ENCODE measurements around the gene STK32A. TPM values are rescaled to one million over a fixed set of nuclear protein-coding genes. Genes with fewer than 3 reads are reported as not detected.
A peak's percentile ranks its signal among the peaks of the same experiment; 100 is the strongest.

The STK32A gene
- total and polyA plus RNA-seq, 5 experiments from 2014 or later, result not detected

DNA sequence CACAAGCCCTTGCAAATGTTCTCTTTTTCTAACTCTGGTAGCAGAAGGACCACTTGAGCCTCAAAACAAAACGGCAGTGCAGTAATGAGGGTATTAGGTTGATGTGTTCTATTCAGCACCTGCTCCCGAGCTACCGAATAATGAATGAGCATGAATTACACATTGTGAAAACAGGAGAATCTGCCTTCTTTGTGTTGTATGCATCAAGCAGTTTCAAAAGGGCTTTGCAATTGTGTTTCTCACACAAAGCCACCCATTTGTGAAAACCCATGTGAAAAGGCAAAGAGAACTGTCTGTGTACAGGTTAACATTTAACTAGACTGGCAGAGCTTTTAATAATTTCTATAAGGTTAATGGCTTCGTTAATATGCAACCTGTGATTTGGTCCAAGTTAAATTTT, 97.8 kb downstream of the STK32A start:
- H3K36me3 Mint-ChIP-seq, result peaks cover 0 to 2% (median 0%) of the 10 kb centered on the region in 3 donors
- POLR2A ChIA-PET, result no interaction called here
- peaks cover 0 to 11% (median under 1%) of the 10 kb centered on the region in 9 donors for H3K9me3 Mint-ChIP-seq
- peaks cover 0 to 5% (median 0%) of the 10 kb centered on the region in 5 donors for H3K27me3 Mint-ChIP-seq
- peak overlapping the region in 1 of 10 donors; percentile 36 for H3K27ac Mint-ChIP-seq
- no peak overlapping the region for H3K4me3 Mint-ChIP-seq
- H3K4me1 Mint-ChIP-seq, result no peaks in the 10 kb centered on the region
- DNase-seq, result no peak
- ATAC-seq, result no peak

DNA sequence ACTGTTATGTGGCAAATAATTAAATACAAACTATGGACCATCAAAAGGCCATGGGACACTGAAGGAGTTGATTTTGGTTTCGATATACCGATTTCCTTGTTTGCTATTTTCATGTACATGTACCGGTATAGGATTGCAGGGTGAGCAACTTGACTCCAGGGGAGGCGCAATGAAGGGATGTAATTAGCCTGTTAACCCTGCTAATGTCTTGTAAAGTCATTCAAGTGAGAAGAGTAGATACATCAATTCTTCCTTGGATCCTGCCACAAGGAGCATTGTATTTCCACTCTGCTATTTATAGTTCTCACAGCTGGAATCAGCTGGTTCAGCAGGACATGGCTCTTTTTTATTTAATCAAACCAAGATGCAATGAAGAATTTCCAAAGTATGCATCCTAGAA, 102.0 kb downstream of the STK32A start:
- no peaks in the 10 kb centered on the region for H3K4me1 Mint-ChIP-seq
- no peak overlapping the region for H3K4me3 Mint-ChIP-seq
- peaks cover 0 to 28% (median 15%) of the 10 kb centered on the region in 9 donors for H3K9me3 Mint-ChIP-seq
- no peak overlapping the region for H3K27ac Mint-ChIP-seq
- POLR2A ChIA-PET, result no interaction called here
- DNase-seq (no peak), ATAC-seq (no peak)
- peaks cover 0 to 7% (median 0%) of the 10 kb centered on the region in 5 donors for H3K27me3 Mint-ChIP-seq
- peaks cover 0 to 16% (median 0%) of the 10 kb centered on the region in 3 donors for H3K36me3 Mint-ChIP-seq

- Mint-ChIP-seq H3K4me1 (no peaks in the 10 kb centered on the region), H3K9me3 (peaks cover 0 to 28% (median 15%) of the 10 kb centered on the region in 9 donors), H3K27me3 (peaks cover 0 to 7% (median 0%) of the 10 kb centered on the region in 5 donors), H3K27ac (no peak overlapping the region), H3K4me3 (no peak overlapping the region), H3K36me3 (peaks cover 0 to 16% (median 0%) of the 10 kb centered on the region in 3 donors)
- ATAC-seq, result no peak
- DNase-seq, result no peak
- POLR2A ChIA-PET, result no interaction called here
Measured at GRCh38 chr5:147339313-147339712, 104.5 kb downstream of the STK32A start.

DNA sequence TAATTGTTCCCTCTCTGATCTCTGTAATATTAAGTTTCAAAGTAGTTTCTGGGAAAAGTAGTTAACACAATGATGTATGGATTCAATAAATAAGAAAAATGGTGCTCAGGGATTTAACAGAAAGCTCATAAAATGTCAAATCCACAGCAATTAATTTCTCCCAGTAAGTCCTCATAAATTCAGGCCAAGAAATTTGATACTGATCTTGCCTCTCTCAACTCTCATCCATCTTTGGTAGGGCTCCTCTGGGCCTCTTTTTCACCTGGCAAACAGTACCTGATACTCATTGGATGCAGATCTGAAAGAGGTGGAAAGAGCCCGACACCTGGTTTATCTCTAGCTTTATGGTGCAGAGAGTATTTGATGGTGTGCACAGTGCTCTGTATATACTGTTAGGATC, 106.1 kb downstream of the STK32A start:
- peaks cover 0 to 28% (median 14%) of the 10 kb centered on the region in 9 donors for H3K9me3 Mint-ChIP-seq
- H3K4me3 Mint-ChIP-seq, result no peak overlapping the region
- POLR2A ChIA-PET, result no interaction called here
- H3K4me1 Mint-ChIP-seq, result no peaks in the 10 kb centered on the region
- H3K36me3 Mint-ChIP-seq, result peaks cover 0 to 16% (median 0%) of the 10 kb centered on the region in 3 donors
- H3K27ac Mint-ChIP-seq, result no peak overlapping the region
- ATAC-seq (no peak), DNase-seq (no peak)
- peaks cover 0 to 7% (median 0%) of the 10 kb centered on the region in 5 donors for H3K27me3 Mint-ChIP-seq

- no peaks in the 10 kb centered on the region for H3K4me1 Mint-ChIP-seq
- H3K36me3 Mint-ChIP-seq, result peaks cover 0 to 16% (median 0%) of the 10 kb centered on the region in 3 donors
- POLR2A ChIA-PET, result no interaction called here
- no peak overlapping the region for H3K27ac Mint-ChIP-seq
- H3K27me3 Mint-ChIP-seq, result peaks cover 0 to 7% (median 0%) of the 10 kb centered on the region in 5 donors
- peaks cover 0 to 28% (median 14%) of the 10 kb centered on the region in 9 donors for H3K9me3 Mint-ChIP-seq
- DNase-seq, result no peak
- ATAC-seq, result no peak
- H3K4me3 Mint-ChIP-seq, result no peak overlapping the region
Measured at GRCh38 chr5:147341345-147341744, 106.5 kb downstream of the STK32A start.

DNA sequence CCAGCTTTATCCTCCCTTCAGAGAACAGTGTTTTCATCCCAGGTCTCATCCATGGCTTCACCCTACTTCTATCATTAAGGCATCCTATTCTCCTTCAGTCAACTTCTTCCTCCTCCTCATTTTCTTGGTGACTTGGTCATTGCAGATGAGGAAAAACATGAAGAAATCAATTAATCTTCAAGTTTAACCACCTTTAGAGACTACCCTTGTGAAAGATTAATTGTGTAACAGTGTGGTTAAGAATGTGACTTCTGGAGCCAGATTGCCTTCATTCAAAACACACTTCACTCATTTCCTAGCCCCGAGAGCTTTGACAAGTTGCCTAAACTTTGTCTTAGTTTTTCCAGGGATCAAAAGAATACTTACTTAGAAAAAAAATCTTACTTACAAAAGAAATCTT, 110.0 kb downstream of the STK32A start:
- H3K36me3 Mint-ChIP-seq, result no peaks in the 10 kb centered on the region
- no peak for ATAC-seq
- no peaks in the 10 kb centered on the region for H3K4me1 Mint-ChIP-seq
- H3K27me3 Mint-ChIP-seq, result peaks cover 0 to 4% (median 0%) of the 10 kb centered on the region in 5 donors
- DNase-seq, result no peak
- no peak overlapping the region for H3K27ac Mint-ChIP-seq
- POLR2A ChIA-PET, result no interaction called here
- no peak overlapping the region for H3K4me3 Mint-ChIP-seq
- H3K9me3 Mint-ChIP-seq, result peaks cover 0 to 8% (median 0%) of the 10 kb centered on the region in 9 donors

- Mint-ChIP-seq H3K36me3 (no peaks in the 10 kb centered on the region), H3K27me3 (peaks cover 0 to 4% (median 0%) of the 10 kb centered on the region in 5 donors), H3K4me3 (no peak overlapping the region), H3K9me3 (peaks cover 0 to 2% (median 0%) of the 10 kb centered on the region in 9 donors), H3K4me1 (no peaks in the 10 kb centered on the region), H3K27ac (no peak overlapping the region)
- POLR2A ChIA-PET, result no interaction called here
- DNase-seq (no peak), ATAC-seq (no peak)
Measured at GRCh38 chr5:147346006-147346561, 111.3 kb downstream of the STK32A start.

DNA sequence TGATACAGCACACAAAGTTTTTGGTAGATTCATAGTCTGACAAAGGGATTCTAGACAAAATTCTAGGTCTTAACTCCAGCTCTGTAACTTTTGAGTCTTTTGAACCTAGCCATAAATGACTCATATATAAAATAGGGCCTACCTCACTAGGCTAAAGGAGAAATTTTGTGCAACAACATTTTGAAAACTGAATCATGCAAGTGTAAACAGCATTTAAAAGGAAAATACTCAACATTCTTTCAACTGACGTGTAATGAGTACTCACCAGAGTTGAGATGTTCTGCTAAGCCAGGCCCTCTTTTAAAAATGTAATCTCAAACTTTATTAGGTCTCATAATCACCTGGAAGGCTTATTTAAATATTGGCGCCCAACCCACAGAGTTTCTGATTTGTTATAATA, 113.2 kb downstream of the STK32A start:
- H3K36me3 Mint-ChIP-seq, result no peaks in the 10 kb centered on the region

GRCh38 chr5:147348451-147348850, 113.6 kb downstream of the STK32A start:
- ATAC-seq (no peak), DNase-seq (no peak)
- no peaks in the 10 kb centered on the region for H3K36me3 Mint-ChIP-seq
- H3K4me1 Mint-ChIP-seq, result no peaks in the 10 kb centered on the region
- no peaks in the 10 kb centered on the region for H3K9me3 Mint-ChIP-seq
- H3K4me3 Mint-ChIP-seq, result no peak overlapping the region
- no peak overlapping the region for H3K27ac Mint-ChIP-seq
- H3K27me3 Mint-ChIP-seq, result peaks cover 0 to 9% (median 3%) of the 10 kb centered on the region in 5 donors
- POLR2A ChIA-PET, result no interaction called here

More for the DNA sequence above, 113.2 kb downstream of the STK32A start:
- no peaks in the 10 kb centered on the region for H3K4me1 Mint-ChIP-seq
- POLR2A ChIA-PET, result no interaction called here
- peaks cover 0 to 6% (median 3%) of the 10 kb centered on the region in 5 donors for H3K27me3 Mint-ChIP-seq
- ATAC-seq (no peak), DNase-seq (no peak)
- no peak overlapping the region for H3K27ac Mint-ChIP-seq
- no peaks in the 10 kb centered on the region for H3K9me3 Mint-ChIP-seq
- H3K4me3 Mint-ChIP-seq, result no peak overlapping the region

DNA sequence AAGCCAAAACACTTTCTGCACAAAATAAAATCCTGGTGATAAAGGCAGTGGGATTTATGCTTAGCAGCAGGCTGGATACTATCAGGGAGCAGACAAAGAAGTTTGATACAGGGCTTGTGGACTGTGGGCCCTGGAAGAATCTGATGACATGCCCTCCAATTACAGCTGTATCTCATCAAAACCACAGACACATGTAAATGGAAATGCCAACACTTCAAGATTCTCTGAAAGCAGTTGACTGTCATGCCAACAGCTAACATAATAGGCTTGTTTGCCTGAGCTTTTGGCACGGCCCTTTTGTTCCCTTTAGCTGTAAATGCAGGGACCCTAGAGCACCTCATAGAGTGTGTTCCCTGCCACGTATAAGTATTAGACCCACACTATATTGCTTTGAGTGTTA, 114.4 kb downstream of the STK32A start:
- H3K9me3 Mint-ChIP-seq, result no peaks in the 10 kb centered on the region
- POLR2A ChIA-PET, result no interaction called here

GRCh38 chr5:147359101-147359500, 124.3 kb downstream of the STK32A start:
- POLR2A ChIA-PET, result no interaction called here

More for the DNA sequence above, 114.4 kb downstream of the STK32A start:
- H3K27me3 Mint-ChIP-seq, result peaks cover 0 to 9% (median 3%) of the 10 kb centered on the region in 5 donors
- ATAC-seq (no peak), DNase-seq (no peak)
- no peak overlapping the region for H3K4me3 Mint-ChIP-seq
- no peaks in the 10 kb centered on the region for H3K36me3 Mint-ChIP-seq
- H3K27ac Mint-ChIP-seq, result no peak overlapping the region
- no peaks in the 10 kb centered on the region for H3K4me1 Mint-ChIP-seq

DNA sequence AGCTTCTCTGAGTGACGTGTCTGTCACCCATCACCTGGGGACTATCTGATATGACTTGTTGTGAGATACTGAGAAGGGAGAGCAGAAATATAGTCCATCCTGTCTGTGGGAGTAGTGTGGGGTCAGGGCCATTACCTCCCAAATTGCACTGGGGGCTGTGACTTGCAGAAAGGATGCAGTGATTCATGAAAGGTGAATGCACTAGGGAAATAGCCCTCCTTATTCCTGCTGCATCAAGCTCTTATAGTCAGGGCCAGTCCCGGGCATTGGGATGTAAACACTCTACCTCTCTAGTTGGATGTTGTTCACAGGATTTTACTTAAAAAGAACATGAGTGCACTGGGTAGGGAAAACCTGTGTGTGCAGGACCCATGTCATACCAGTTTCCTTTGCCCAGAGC, 124.8 kb downstream of the STK32A start:
- no peak overlapping the region for H3K4me3 Mint-ChIP-seq
- H3K4me1 Mint-ChIP-seq, result no peaks in the 10 kb centered on the region
- no peak overlapping the region for H3K27ac Mint-ChIP-seq
- DNase-seq, result no peak
- H3K36me3 Mint-ChIP-seq, result no peaks in the 10 kb centered on the region
- peaks cover 0 to 7% (median 3%) of the 10 kb centered on the region in 5 donors for H3K27me3 Mint-ChIP-seq
- POLR2A ChIA-PET, result no interaction called here
- peaks cover 0 to 5% (median 2%) of the 10 kb centered on the region in 9 donors for H3K9me3 Mint-ChIP-seq
- ATAC-seq, result no peak

More at GRCh38 chr5:147359101-147359500, 124.3 kb downstream of the STK32A start:
- H3K4me1 Mint-ChIP-seq, result no peaks in the 10 kb centered on the region
- H3K36me3 Mint-ChIP-seq, result no peaks in the 10 kb centered on the region
- no peak overlapping the region for H3K4me3 Mint-ChIP-seq
- no peak overlapping the region for H3K27ac Mint-ChIP-seq
- H3K27me3 Mint-ChIP-seq, result peaks cover 0 to 4% (median 2%) of the 10 kb centered on the region in 5 donors
- peaks cover 0 to 2% (median 0%) of the 10 kb centered on the region in 9 donors for H3K9me3 Mint-ChIP-seq
- no peak for ATAC-seq
- no peak for DNase-seq

GRCh38 chr5:147360816-147361215, 126.0 kb downstream of the STK32A start:
- Mint-ChIP-seq H3K4me1 (no peaks in the 10 kb centered on the region), H3K9me3 (peaks cover 0 to 13% (median 2%) of the 10 kb centered on the region in 9 donors), H3K27ac (no peak overlapping the region), H3K27me3 (peaks cover 0 to 10% (median 3%) of the 10 kb centered on the region in 5 donors), H3K4me3 (no peak overlapping the region), H3K36me3 (no peaks in the 10 kb centered on the region)
- ATAC-seq (no peak), DNase-seq (no peak)
- POLR2A ChIA-PET, result no interaction called here
